ENCODE results near the gene LRP1-AS.

LRP1-AS gene

GRCh38 chr12:57112492-57113294 lies 34.7 kb downstream of the LRP1-AS start:
- Histone ChIP-seq H3K79me1 (replicated peaks; ENCODE audit: low read length, poor library complexity, severe bottlenecking) (peaks cover 5% of the 10 kb centered on the region), H3K27ac (ENCODE audit: low read length, poor library complexity, severe bottlenecking) (peak overlapping the region; percentile 93), H3K27me3 (ENCODE audit: control insufficient read depth in 1 of 2, insufficient read depth in 1 of 2, low read length in 2 of 2) (no peaks in the 10 kb centered on the region), H3K9me3 (ENCODE audit: control insufficient read depth, low read length) (no peaks in the 10 kb centered on the region), H3K4me2 (ENCODE audit: low read length, poor library complexity, severe bottlenecking) (peak overlapping the region; percentile 93), H4K91ac (ENCODE audit: low read length) (peak overlapping the region; percentile 9), H2AK5ac (ENCODE audit: low read length, severe bottlenecking) (no peak overlapping the region), H3K4ac (ENCODE audit: low read depth in 1 of 2, low read length in 2 of 2) (peak overlapping the region in 1 of 2 experiments; percentile 13), H3K23ac (ENCODE audit: low read length in 2 of 2) (no peak overlapping the region), H2AFZ (ENCODE audit: low read depth, low read length) (no peak overlapping the region), H2BK120ac (ENCODE audit: low read depth, low read length) (no peak overlapping the region), H3K4me1 (ENCODE audit: control insufficient read depth, insufficient read depth, low read depth, low read length) (peaks cover 16% of the 10 kb centered on the region), H2BK12ac (ENCODE audit: low read length in 2 of 2) (peak overlapping the region; percentile 43 to 90), H3K4me3 (ENCODE audit: insufficient read depth in 1 of 2, low read depth in 1 of 2, low read length in 2 of 2) (peak overlapping the region; percentile 32 to 98), H2BK15ac (ENCODE audit: low read depth, poor library complexity, severe bottlenecking) (no peak overlapping the region), H3K36me3 (ENCODE audit: control insufficient read depth in 1 of 2, insufficient read depth in 2 of 2, low read depth in 1 of 2, low read length in 2 of 2) (peaks cover 2 to 9% of the 10 kb centered on the region in 2 experiments), H3K14ac (ENCODE audit: low read length in 2 of 2) (no peak overlapping the region), H3K9ac (ENCODE audit: low read length) (peak overlapping the region; percentile 97), H2BK5ac (ENCODE audit: low read depth, low read length, poor library complexity, severe bottlenecking) (no peak overlapping the region), H4K8ac (ENCODE audit: low read length) (no peak overlapping the region), H3K18ac (ENCODE audit: low read depth in 1 of 2, low read length in 2 of 2) (peak overlapping the region; percentile 11 to 37)
- 65% methylated on average over 7 of the region's 9 CpGs for WGBS
- no peak for DNase-seq

GRCh38 chr12:57111031-57111734 lies 36.2 kb downstream of the LRP1-AS start, which contains the start of gene STAT6:
STAT6 (minus strand) TSS chr12:57111362; CDS start chr12:57108278, 3,084 bp downstream.
- peak within 1 kb of the TSS; percentile 93 for H3K4me2 ChIP-seq (ENCODE audit: low read length, poor library complexity, severe bottlenecking)
- peak within 1 kb of the TSS; percentile 99 for H2BK120ac ChIP-seq (ENCODE audit: low read depth, low read length)
- peak within 1 kb of the TSS; percentile 72 to 98 for H3K4me3 ChIP-seq (ENCODE audit: insufficient read depth in 1 of 2, low read depth in 1 of 2, low read length in 2 of 2)
- no peaks in the 10 kb centered on the region for H3K9me3 ChIP-seq (ENCODE audit: control insufficient read depth, low read length)
- H3K4ac ChIP-seq (ENCODE audit: low read depth in 1 of 2, low read length in 2 of 2): peak within 1 kb of the TSS; percentile 99 to 100
- peak within 1 kb of the TSS; percentile 99 for H4K8ac ChIP-seq (ENCODE audit: low read length)
- peak within 1 kb of the TSS; percentile 100 for H4K91ac ChIP-seq (ENCODE audit: low read length)
- H3K23ac ChIP-seq (ENCODE audit: low read length in 2 of 2): peak within 1 kb of the TSS; percentile 83 to 94
- H3K27ac ChIP-seq (ENCODE audit: low read length, poor library complexity, severe bottlenecking): peak within 1 kb of the TSS; percentile 93
- peak within 1 kb of the TSS; percentile 96 for H2AK5ac ChIP-seq (ENCODE audit: low read length, severe bottlenecking)
- H3K27me3 ChIP-seq (ENCODE audit: control insufficient read depth in 1 of 2, insufficient read depth in 1 of 2, low read length in 2 of 2): no peaks in the 10 kb centered on the region
- peak within 1 kb of the TSS; percentile 32 for H2AFZ ChIP-seq (ENCODE audit: low read depth, low read length)
- H2BK12ac ChIP-seq (ENCODE audit: low read length in 2 of 2): peak within 1 kb of the TSS; percentile 96 to 97
- H3K14ac ChIP-seq (ENCODE audit: low read length in 2 of 2): peak within 1 kb of the TSS; percentile 99 to 100
- H3K36me3 ChIP-seq (ENCODE audit: control insufficient read depth in 1 of 2, insufficient read depth in 2 of 2, low read depth in 1 of 2, low read length in 2 of 2): peaks cover 14 to 24% of the 10 kb centered on the region in 2 experiments
- WGBS: under 1% methylated on average over 12 of the region's 13 CpGs
- peak within 1 kb of the TSS; percentile 90 for H2BK15ac ChIP-seq (ENCODE audit: low read depth, poor library complexity, severe bottlenecking)
- peaks cover 16% of the 10 kb centered on the region for H3K79me1 ChIP-seq (replicated peaks; ENCODE audit: low read length, poor library complexity, severe bottlenecking)
- peaks cover 19% of the 10 kb centered on the region for H3K4me1 ChIP-seq (ENCODE audit: control insufficient read depth, insufficient read depth, low read depth, low read length)
- peak within 1 kb of the TSS; percentile 98 to 99 for H3K18ac ChIP-seq (ENCODE audit: low read depth in 1 of 2, low read length in 2 of 2)
- peak within 1 kb of the TSS; percentile 84 for H2BK5ac ChIP-seq (ENCODE audit: low read depth, low read length, poor library complexity, severe bottlenecking)
- peak within 1 kb of the TSS; percentile 97 for H3K9ac ChIP-seq (ENCODE audit: low read length)
- DNase-seq: peak; percentile 96

- Histone ChIP-seq H3K14ac (ENCODE audit: low read length in 2 of 2) (peak overlapping the region; percentile 76 to 100), H3K4me2 (ENCODE audit: low read length, poor library complexity, severe bottlenecking) (peak overlapping the region; percentile 93), H2BK15ac (ENCODE audit: low read depth, poor library complexity, severe bottlenecking) (peak overlapping the region; percentile 90), H3K27me3 (ENCODE audit: control insufficient read depth in 1 of 2, insufficient read depth in 1 of 2, low read length in 2 of 2) (no peaks in the 10 kb centered on the region), H2BK12ac (ENCODE audit: low read length in 2 of 2) (peak overlapping the region; percentile 96 to 97), H4K91ac (ENCODE audit: low read length) (peak overlapping the region; percentile 100), H3K9me3 (ENCODE audit: control insufficient read depth, low read length) (no peaks in the 10 kb centered on the region), H4K8ac (ENCODE audit: low read length) (peak overlapping the region; percentile 99), H3K18ac (ENCODE audit: low read depth in 1 of 2, low read length in 2 of 2) (peak overlapping the region; percentile 98 to 99), H3K27ac (ENCODE audit: low read length, poor library complexity, severe bottlenecking) (peak overlapping the region; percentile 93), H3K9ac (ENCODE audit: low read length) (peak overlapping the region; percentile 97), H3K79me1 (replicated peaks; ENCODE audit: low read length, poor library complexity, severe bottlenecking) (peaks cover 17% of the 10 kb centered on the region), H2AFZ (ENCODE audit: low read depth, low read length) (no peak overlapping the region), H3K4ac (ENCODE audit: low read depth in 1 of 2, low read length in 2 of 2) (peak overlapping the region; percentile 99 to 100), H3K36me3 (ENCODE audit: control insufficient read depth in 1 of 2, insufficient read depth in 2 of 2, low read depth in 1 of 2, low read length in 2 of 2) (peaks cover 22 to 32% of the 10 kb centered on the region in 2 experiments), H3K4me3 (ENCODE audit: insufficient read depth in 1 of 2, low read depth in 1 of 2, low read length in 2 of 2) (peak overlapping the region; percentile 72 to 98), H2BK5ac (ENCODE audit: low read depth, low read length, poor library complexity, severe bottlenecking) (no peak overlapping the region), H3K4me1 (ENCODE audit: control insufficient read depth, insufficient read depth, low read depth, low read length) (peaks cover 19% of the 10 kb centered on the region), H2AK5ac (ENCODE audit: low read length, severe bottlenecking) (peak overlapping the region; percentile 80), H3K23ac (ENCODE audit: low read length in 2 of 2) (peak overlapping the region; percentile 83 to 94), H2BK120ac (ENCODE audit: low read depth, low read length) (peak overlapping the region; percentile 99)
- DNase-seq: peak; percentile 86
- 7% methylated on average over 21 of the region's 28 CpGs for WGBS
Observed at GRCh38 chr12:57110104-57111030, 37.1 kb downstream of the LRP1-AS start.

All from mesenchymal stem cell (in vitro differentiated cells and primary cell).